Measurements from ENCODE around the gene CLCN4. TPM values are rescaled to one million over a fixed set of nuclear protein-coding genes. Genes with fewer than 3 reads are reported as not detected.

The CLCN4 gene
- total RNA-seq (2021; fragmentation: NEBNext Ultra II Directional; extraction: Animal tissue kit (Norgen Biotek cat#: 25700)) = 7.5 and 11.2 TPM in 2 replicates
- 3.3 and 3.6 TPM in 2 replicates for polyA plus RNA-seq (2011; rRNA removed)
- polyA plus RNA-seq (2011; cell fraction: cytosol; rRNA removed) = 3.0 TPM
- 5.1 TPM for polyA plus RNA-seq (2011; cell fraction: nucleus; rRNA removed)
- polyA plus RNA-seq (2012, experiment 1 of 2) = 3.2 to 4.4 TPM (median 3.9 TPM) in 4 replicates
- polyA plus RNA-seq (2012, experiment 2 of 2) = 1.3 TPM
- 4.3 TPM for polyA plus RNA-seq (2013, experiment 1 of 2)
- 5.0 TPM for polyA plus RNA-seq (2013, experiment 2 of 2)
- 10.2 and 15.0 TPM in 2 replicates for polyA minus RNA-seq (2011; rRNA and poly(A)+ RNA removed)
- polyA minus RNA-seq (2011; cell fraction: cytosol; rRNA and poly(A)+ RNA removed) = 5.1 TPM
- polyA minus RNA-seq (2011; cell fraction: nucleus; rRNA and poly(A)+ RNA removed) = 4.3 TPM
- long read RNA-seq, experiment 1, full-length matches to known transcripts = 1 of 7 reads
- long read RNA-seq, experiment 1, partial matches to known transcripts = 0 of 7 reads
- long read RNA-seq, experiment 1, other reads (novel, unspliced or antisense) = 6 of 7 reads
- long read RNA-seq, experiment 2, partial matches to known transcripts = 2 of 2 reads
- long read RNA-seq, experiment 2, other reads (novel, unspliced or antisense) = 0 of 2 reads

- Histone ChIP-seq H2AFZ (ENCODE audit: low read length) (no peak within 1 kb of the TSS), H3K9ac (replicated peaks in 1 of 4; ENCODE audit: extremely low read depth in 1 of 4, low read depth in 3 of 4, low read length in 3 of 4) (no peak within 1 kb of the TSS; a peak in 1 of 7 replicates)
- POLR2A ChIA-PET (ENCODE audit: partially characterized antibody) = interaction anchor here (0.7 to 2.2 kb wide), 3 partner anchors 17 to 130 kb away, joined by 3 to 14 read pairs (median 3); no protein-coding TSS in a partner anchor
- TF ChIP-seq KDM1A (IDR thresholded peaks at IDR 0.05; ENCODE audit: borderline replicate concordance, low read length) (no peak), RAD21 (IDR thresholded peaks at IDR 0.05 in 1 of 2, conservative IDR thresholded peaks at IDR 0.05 in 1 of 2; ENCODE audit: low read depth in 2 of 2, low read length in 2 of 2) (no peak), SRF (IDR thresholded peaks at IDR 0.05; ENCODE audit: low read depth, low read length) (no peak), JUN (IDR thresholded peaks at IDR 0.05; ENCODE audit: low read depth, low read length) (no peak), YY1 (IDR thresholded peaks at IDR 0.05; ENCODE audit: low read depth, low read length) (0 out of 2 replicates have a peak, but pooled peaks have one; percentile 6)
- TF ChIP-seq, protein P1, sequence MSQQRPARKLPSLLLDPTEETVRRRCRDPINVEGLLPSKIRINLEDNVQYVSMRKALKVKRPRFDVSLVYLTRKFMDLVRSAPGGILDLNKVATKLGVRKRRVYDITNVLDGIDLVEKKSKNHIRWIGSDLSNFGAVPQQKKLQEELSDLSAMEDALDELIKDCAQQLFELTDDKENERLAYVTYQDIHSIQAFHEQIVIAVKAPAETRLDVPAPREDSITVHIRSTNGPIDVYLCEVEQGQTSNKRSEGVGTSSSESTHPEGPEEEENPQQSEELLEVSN (IDR thresholded peaks at IDR 0.05) = no peak
- TF ChIP-seq, protein P2, sequence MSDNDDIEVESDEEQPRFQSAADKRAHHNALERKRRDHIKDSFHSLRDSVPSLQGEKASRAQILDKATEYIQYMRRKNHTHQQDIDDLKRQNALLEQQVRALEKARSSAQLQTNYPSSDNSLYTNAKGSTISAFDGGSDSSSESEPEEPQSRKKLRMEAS (IDR thresholded peaks at IDR 0.05) = peak; percentile 44; the same call in 1 of the 2 replicates
Observed at GRCh38 chrX:10156199-10157031, at the start of gene CLCN4. CLCN4 (plus strand) TSS chrX:10156975; CDS start chrX:10185033, 28,058 bp downstream.

More at GRCh38 chrX:10156199-10157031, at the start of gene CLCN4:
- WGBS, 2 experiments (ENCODE audit: extremely low coverage in 1 of 2, insufficient coverage in 1 of 2, insufficient read length in 1 of 2, insufficient replicate concordance in 2 of 2, low coverage in 1 of 2, low lambda C conversion rate in 2 of 2, missing lambda C conversion rate in 1 of 2) = 18% methylated on average over 23 of the region's 27 CpGs; no CpG with 5 or more reads in 1 of the 2 experiments
- no peaks in the 10 kb centered on the region; a peak in 1 of 7 replicates for H3K27me3 ChIP-seq (replicated peaks in 1 of 4; ENCODE audit: control insufficient read depth in 3 of 4, extremely low read depth in 1 of 4, insufficient read depth in 3 of 4, low read length in 3 of 4)
- H4K20me1 ChIP-seq (replicated peaks in 1 of 2; ENCODE audit: control insufficient read depth in 1 of 2, insufficient read depth in 2 of 2, low read length in 2 of 2) = peaks cover 0 to 2% of the 10 kb centered on the region in 2 experiments
- H2BK12ac ChIP-seq (ENCODE audit: low read depth, low read length) = no peak within 1 kb of the TSS
- no peak within 1 kb of the TSS for H2AK5ac ChIP-seq (ENCODE audit: low read depth, low read length)
- no peak within 1 kb of the TSS for H3K14ac ChIP-seq (ENCODE audit: insufficient read length)
- no peak within 1 kb of the TSS for H2BK120ac ChIP-seq (replicated peaks; ENCODE audit: low read depth, low read length)
- DNase-seq (ENCODE audit: low read depth in 1 of 2, low spot score in 2 of 2) (peak in 1 of 2 experiments; percentile 69), FAIRE-seq (peak; percentile 28)
- H3K18ac ChIP-seq (ENCODE audit: extremely low read depth, low read length) = no peak within 1 kb of the TSS
- no peaks in the 10 kb centered on the region for H3K9me3 ChIP-seq (ENCODE audit: insufficient read depth in 2 of 2, low read depth in 1 of 2, low read length in 1 of 2)
- H3K79me1 ChIP-seq (ENCODE audit: low read depth, low read length) = no peaks in the 10 kb centered on the region
- H3K4me3 ChIP-seq (ENCODE audit: extremely low read depth in 1 of 4, insufficient read depth in 2 of 4, low read depth in 3 of 4, low read length in 4 of 4) = peak within 1 kb of the TSS in 2 of 4 experiments; percentile 9 to 55; a peak in 4 of 8 replicates
- no peak within 1 kb of the TSS for H3K23ac ChIP-seq (ENCODE audit: insufficient read length)
- H3K79me2 ChIP-seq (ENCODE audit: control insufficient read depth in 1 of 2, insufficient read depth in 2 of 2, low read length in 2 of 2) = no peaks in the 10 kb centered on the region
- no peaks in the 10 kb centered on the region for H3K23me2 ChIP-seq (ENCODE audit: low read depth, low read length)
- H3K4me1 ChIP-seq (replicated peaks in 1 of 4; ENCODE audit: control insufficient read depth in 3 of 4, insufficient read depth in 4 of 4, low read length in 3 of 4) = peaks cover 0 to 9% (median 5%) of the 10 kb centered on the region in 4 experiments; a peak in 5 of 7 replicates
- peak within 1 kb of the TSS; percentile 31 to 63; a peak in 3 of 4 replicates for H3K4me2 ChIP-seq (ENCODE audit: insufficient read depth in 1 of 2, low read depth in 2 of 2, low read length in 2 of 2)
- no peak within 1 kb of the TSS for H3K56ac ChIP-seq (replicated peaks; ENCODE audit: insufficient read length, low read depth, low read length)
- no peak within 1 kb of the TSS for H2BK15ac ChIP-seq (ENCODE audit: low read length)
- no peak within 1 kb of the TSS for H4K91ac ChIP-seq (replicated peaks; ENCODE audit: insufficient read length, low read length)
- H4K8ac ChIP-seq (ENCODE audit: extremely low read depth, insufficient read depth, low read length) = peak within 1 kb of the TSS; percentile 71; the same call in 1 of the 2 replicates
- no peak within 1 kb of the TSS; the same call in 1 of the 2 replicates for H3K27ac ChIP-seq (ENCODE audit: low read depth, low read length)
- no peak within 1 kb of the TSS for H3K4ac ChIP-seq (replicated peaks; ENCODE audit: insufficient read length, low read depth, low read length)
- H2BK20ac ChIP-seq (ENCODE audit: low read length) = no peak within 1 kb of the TSS
- no peak within 1 kb of the TSS for H2BK5ac ChIP-seq (ENCODE audit: low read depth, low read length)
- CTCF ChIA-PET (ENCODE audit: partially characterized antibody) = interaction anchor here (0.9 to 2.0 kb wide), 4 partner anchors 17 to 124 kb away, joined by 3 to 7 read pairs (median 3); no protein-coding TSS in a partner anchor
- no peak within 1 kb of the TSS for H4K5ac ChIP-seq (ENCODE audit: insufficient read length, low read depth, low read length)
- H3K36me3 ChIP-seq (ENCODE audit: control insufficient read depth in 2 of 4, insufficient read depth in 4 of 4, low read length in 3 of 4) = no peaks in the 10 kb centered on the region
